IPS-18c (cell line): Measurements from ENCODE around the gene H2BK1.
A peak's percentile ranks its signal among the peaks of the same experiment; 100 is the strongest.

Experiments
- H3K4me3 ChIP-seq: 2 replicates; pipeline ENCODE4 v1.7.0; 2013; ENCODE audit warnings: low read depth, mild to moderate bottlenecking, low read length, moderate library complexity; ENCODE audit not compliant: insufficient read depth
- H3K9me3 ChIP-seq: one replicate; pipeline ENCODE4 v1.6.1; 2013; ENCODE audit warnings: mild to moderate bottlenecking, low read length, moderate library complexity; ENCODE audit not compliant: control insufficient read depth, insufficient read depth

H2BK1 gene

DNA sequence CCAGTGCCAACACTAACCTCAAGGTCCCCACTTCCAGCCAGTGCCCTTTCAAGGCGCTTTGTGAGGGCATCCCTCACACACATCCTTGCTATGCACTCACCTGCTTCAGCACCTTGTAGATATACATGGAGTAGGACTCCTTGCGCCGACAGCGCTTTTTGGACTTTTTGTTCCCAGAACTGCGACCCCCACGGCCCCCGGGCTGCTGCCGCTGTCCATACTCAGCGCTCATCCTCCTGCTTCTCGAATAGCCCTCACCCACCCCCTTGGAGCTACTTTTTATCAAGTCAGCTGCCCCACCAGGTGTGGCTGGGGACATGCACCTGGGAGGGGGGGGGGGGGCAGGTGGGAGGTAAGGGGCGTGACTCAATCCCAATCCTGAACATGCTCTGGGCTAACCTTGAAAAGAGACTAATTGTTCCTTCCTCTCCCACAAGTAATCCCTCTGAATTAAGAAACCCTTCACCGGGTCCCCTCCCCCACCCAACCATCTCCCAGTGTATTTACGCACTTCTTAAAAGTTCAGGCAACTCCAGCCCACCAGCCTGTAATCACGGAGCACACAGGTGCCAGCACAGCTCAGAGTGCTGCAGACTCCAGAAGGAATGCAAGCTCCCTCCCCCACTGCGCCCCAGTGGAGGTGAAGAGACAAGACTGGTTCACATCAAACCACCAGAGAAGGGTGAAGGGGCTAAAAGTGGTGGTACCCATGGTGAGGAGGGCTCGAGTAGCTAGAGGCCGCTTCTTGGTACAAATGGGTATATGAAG is at the start of gene H2BK1:
Gene H2BK1 (minus strand): TSS at position 402 of the 768 bp plus-strand sequence. CDS start 170 bp downstream, at position 232.
- H3K9me3 ChIP-seq: no peaks in the 10 kb centered on the region

DNA sequence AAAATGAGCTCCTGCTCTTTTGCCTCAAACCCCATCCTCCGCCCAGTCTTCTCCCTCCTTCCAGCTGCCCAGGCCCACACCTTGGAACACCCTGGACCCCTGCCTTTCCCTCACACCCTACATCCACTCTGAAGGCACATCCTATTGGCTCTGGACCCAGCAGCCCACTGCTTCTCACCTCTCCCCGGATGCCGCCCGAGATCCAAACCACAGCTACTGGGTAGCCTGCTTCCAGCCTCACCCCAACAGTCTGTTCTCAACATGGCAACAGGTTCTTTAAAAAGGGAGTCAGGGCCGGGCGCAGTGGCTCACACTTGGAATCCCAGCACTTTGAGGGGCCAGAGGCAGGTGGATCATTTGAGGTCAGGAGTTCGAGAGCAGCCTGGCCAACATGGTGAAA is 47.7 kb upstream of the H2BK1 start:
- peaks cover 2% of the 10 kb centered on the region for H3K9me3 ChIP-seq
- H3K4me3 ChIP-seq: no peak overlapping the region

More for the DNA sequence above, at the start of gene H2BK1:
- no peak within 1 kb of the TSS for H3K4me3 ChIP-seq

DNA sequence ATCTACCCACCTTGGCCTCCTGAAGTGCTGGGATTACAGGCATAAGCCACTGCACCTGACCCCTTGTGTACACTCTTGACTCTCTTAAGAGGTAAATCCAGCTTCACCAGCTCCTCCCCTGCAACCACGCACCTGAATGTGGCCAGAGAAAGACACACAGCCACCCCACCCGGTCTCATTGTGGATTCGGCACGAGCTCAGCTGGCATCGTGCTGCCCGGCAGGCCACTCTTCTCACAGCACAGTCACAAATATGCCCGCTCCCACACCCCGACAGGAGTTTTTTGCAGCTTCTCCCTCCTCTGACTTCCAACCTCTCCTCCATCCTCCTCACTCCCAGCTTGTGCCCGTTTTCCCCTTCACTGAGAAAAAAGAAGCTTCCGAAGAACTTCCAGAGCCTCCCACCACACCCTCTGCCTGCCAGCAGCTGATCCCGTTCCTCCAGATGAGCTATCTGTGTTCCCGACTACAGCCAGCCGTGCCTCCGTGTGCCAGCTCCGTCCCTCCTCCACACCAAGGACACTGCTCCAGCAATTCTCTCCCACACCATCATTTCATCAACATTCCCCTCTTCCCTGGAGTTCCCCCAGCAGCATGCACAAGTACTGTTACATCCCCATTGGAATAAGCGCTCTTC is 46.2 kb upstream of the H2BK1 start:
- peaks cover 2% of the 10 kb centered on the region for H3K9me3 ChIP-seq
- no peak overlapping the region for H3K4me3 ChIP-seq

DNA sequence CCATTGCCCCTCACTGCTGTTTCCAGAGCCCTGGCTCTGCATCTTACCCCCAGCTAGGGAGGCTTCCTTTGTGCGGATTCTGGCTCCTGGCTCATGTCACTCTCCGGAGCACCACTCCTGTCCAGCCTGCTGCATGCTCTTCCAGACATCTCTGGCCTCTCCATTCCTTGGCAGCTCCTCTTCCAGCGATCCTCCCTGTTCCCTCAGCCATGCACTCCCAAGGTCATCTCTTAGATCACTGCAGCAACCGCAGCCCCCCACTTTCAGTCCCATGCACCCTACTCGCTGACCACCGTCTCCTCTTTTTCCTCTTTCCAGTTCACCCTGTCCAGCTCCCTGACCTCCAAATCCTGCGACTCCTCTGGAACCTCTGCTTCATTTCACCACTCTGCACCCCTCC is 45.1 kb upstream of the H2BK1 start:
- no peak overlapping the region for H3K4me3 ChIP-seq
- H3K9me3 ChIP-seq: peaks cover 2% of the 10 kb centered on the region

DNA sequence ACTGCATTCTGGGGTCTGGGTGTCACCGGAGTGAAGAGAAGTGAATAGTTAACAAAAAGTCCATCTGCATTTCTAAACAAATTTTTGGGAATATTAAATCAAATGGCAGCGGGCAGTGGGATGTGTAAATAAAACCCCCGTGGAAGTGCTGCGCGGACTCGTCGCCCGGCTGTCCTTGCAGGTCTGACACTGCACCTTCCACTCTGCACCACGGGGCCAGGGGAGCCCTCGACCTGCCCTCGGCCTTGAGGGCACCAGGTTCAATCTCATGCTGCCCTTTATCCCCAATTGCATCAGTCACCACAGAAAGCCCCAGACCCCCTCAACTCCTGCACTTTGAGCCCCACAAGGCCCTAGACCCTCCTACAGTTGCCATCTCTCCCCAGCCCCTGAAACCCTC is 44.6 kb upstream of the H2BK1 start:
- Histone ChIP-seq H3K4me3 (no peak overlapping the region), H3K9me3 (peaks cover 2% of the 10 kb centered on the region)

DNA sequence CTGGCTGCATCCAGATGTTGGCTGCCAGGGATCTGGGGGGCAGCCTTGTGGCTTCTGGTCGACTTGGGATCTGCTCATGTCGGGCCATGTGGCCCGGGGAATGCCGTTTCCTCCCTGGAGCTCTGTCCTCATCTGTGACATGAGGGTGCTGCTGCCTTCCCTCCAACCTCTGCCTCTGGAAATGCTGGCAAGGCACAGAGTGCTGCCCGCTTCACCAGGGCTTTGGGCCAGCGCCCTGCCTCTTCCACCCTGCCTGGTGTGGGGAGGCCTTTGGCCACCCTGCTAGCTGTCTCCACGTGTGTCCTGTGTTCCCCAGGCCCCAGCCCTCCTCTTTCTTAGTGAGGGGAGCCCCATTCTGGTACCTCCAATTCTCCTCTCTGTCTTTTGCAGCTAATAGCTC is 44.0 kb upstream of the H2BK1 start:
- peaks cover 2% of the 10 kb centered on the region for H3K9me3 ChIP-seq
- H3K4me3 ChIP-seq: no peak overlapping the region

DNA sequence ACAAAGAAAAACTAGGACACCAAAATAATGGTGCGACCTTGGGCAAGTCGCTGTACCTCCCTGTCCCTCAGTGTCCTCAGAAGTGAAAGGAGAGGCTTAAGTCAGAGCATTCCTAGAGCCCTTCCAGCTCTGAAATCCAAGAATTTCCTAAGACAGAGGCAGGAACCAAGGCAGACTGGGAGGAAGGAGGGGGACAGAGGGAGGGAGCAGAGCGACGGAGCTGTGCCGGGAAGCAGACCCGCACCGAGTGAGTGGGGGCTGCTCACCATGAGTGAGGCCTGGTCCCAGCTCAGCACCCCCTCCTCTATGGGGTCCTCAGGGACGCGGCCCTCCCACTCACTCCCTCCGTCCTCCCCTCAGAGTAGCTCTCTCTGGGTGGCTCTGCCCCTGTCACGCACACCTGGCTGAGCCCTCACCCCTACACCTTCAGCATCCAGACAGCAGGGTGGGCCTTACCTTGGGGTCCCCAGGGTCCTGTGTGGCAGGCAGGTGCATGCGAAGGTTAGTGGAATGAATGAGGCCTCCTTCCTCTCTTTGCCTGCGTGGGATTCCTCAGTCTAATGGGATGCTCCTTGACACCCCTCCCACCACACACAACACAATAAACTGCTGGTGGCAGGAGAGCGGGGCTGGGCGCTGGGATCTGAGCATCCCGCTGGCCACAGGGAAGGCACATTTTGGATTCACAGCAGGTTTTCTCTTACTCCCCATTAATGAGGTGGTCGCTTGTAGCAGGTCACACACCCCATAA is 42.8 kb upstream of the H2BK1 start:
- Histone ChIP-seq H3K4me3 (peak overlapping the region; percentile 77; the same call in 1 of the 2 replicates), H3K9me3 (peaks cover 2% of the 10 kb centered on the region)

DNA sequence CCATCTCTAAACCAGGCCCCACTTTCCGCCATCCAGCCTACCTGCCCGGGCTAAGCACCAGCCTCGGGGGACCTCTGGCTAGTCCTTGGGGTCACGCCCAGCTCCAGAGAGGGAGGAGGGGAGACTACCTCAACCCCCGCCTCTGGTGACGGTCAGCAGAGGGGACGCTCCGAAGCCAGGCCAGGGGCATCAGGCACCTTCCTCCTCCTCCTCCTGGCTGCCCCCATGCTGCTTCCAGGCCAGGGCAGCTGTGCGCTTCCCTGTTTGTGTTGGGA is 42.2 kb upstream of the H2BK1 start:
- H3K4me3 ChIP-seq: peak overlapping the region; percentile 77; the same call in 1 of the 2 replicates
- peaks cover 2% of the 10 kb centered on the region for H3K9me3 ChIP-seq

DNA sequence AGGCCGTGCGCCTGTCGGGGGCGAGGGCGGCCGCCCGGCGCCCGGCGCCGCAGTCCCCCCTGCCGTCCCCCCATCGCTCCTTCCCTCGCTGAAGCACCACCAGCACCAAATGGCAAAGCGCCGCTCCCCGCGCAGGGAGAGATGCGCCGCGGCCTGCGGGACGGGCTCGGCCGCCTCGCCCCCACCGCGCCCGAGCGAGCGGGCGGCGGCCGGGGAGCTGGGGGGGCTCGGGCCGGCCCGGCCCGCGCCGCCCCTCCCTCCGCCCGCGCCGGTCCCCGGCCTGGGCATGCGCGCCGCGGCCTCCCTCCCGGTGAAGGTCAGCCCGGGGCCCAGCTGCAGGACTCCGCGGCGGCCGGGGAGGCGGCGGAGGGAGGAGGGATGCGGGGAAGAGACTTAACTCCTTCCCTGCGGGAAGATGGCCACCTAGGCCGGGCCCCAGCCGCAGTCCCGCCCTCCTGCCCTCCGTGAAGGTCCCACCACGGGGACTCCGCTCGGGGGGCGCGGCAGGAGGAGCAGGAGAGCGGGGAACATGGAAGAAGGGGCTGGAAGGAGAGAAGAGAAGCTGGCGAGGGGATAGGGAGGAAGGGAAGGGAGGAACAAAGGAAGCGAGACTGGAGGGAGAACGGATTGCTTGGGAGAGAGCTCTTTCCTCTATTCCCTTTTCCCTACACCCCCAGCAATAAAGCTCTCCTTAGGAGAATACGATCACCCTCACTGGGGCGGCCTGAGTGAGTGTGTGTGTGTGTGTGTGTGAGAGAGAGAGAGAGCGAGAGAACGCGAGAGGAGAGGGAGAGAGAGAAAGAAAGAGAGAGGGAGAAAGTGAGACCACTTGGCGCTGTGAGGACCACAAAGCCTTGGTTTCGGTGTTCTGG is 41.6 kb upstream of the H2BK1 start:
- Histone ChIP-seq H3K4me3 (peak overlapping the region; percentile 77), H3K9me3 (peaks cover 2% of the 10 kb centered on the region)

DNA sequence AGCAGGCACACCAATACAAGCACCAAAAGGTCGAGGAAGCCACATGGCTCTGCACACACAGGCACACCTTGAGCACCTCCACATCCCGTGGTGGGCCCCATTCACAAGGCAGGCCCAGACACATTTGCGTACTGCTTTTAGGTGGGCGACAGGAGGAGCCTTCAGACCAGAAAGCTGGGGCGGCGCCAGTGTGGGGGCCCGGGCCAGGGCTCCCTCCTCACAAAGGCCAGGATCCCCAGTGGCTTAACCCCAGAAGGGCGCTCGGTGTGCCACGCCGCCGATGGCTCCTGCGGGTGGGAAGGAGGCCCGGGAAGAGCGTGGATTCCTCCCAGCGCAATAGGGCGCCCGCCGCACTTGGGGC is 41.0 kb upstream of the H2BK1 start:
- H3K4me3 ChIP-seq: peak overlapping the region; percentile 55
- H3K9me3 ChIP-seq: no peaks in the 10 kb centered on the region

DNA sequence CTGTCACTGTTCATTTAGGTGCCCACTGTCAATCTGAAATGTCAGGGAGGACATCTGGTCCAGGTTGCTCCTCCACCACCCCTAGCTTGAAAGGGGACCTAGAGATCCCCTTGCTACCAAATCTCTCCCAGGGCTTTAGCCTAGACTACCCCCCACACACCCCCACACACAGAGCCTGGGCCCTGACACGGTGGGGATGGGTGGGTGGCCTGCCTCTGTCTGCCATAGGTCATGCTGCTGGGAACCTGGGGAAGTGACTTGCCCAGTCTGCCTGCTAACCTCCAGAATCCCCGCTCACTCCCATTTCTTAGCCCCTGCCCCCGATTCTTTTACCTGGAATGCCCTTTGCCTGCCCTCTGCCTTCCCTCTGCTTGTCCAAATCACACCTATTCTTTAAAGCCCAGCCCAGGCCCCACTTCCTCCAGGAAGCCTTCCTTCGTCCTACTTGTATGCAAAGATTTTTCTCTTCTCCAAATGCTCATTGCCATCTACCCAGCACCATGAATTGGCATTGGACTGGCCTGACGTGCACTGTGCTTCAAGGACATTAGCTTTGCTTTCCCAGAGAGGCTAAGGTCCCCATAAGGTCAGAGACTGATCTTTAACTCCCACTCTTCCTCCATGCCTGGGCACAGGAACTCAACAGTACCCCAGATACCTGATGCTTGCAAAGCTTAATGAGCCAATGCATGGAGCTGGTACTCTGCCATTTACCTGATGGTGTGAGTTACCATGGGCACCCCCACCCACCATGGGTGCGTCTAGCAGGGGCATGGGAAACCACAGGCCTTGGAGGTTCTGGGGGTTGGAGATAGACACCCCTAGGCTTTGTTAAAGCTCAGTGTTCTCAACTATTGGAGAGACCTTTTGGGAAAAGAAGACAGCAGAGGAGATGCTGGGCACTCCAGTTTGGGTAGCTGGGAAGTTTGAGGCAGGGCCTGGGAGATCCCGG is 40.2 kb upstream of the H2BK1 start:
- Histone ChIP-seq H3K9me3 (no peaks in the 10 kb centered on the region), H3K4me3 (no peak overlapping the region; the same call in 1 of the 2 replicates)

DNA sequence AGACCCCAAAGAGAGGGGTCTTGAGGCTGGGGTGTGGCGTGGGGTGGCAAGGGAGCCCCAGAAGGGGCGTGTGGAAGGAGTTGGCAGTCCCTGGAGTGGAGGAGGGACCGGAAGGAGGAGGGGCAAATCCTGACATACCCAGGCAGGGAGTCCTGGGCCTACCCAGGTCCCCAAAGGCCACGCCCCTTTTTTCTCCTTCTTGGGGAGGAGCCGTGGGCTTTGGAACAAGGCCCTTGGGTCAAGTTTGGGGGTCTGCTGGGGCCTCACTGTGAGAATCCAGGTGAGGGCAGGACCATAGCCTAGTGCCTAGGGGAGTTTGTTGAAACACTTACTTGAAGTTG is 39.4 kb upstream of the H2BK1 start:
- Histone ChIP-seq H3K9me3 (no peaks in the 10 kb centered on the region), H3K4me3 (no peak overlapping the region; the same call in none of the 2 replicates)

DNA sequence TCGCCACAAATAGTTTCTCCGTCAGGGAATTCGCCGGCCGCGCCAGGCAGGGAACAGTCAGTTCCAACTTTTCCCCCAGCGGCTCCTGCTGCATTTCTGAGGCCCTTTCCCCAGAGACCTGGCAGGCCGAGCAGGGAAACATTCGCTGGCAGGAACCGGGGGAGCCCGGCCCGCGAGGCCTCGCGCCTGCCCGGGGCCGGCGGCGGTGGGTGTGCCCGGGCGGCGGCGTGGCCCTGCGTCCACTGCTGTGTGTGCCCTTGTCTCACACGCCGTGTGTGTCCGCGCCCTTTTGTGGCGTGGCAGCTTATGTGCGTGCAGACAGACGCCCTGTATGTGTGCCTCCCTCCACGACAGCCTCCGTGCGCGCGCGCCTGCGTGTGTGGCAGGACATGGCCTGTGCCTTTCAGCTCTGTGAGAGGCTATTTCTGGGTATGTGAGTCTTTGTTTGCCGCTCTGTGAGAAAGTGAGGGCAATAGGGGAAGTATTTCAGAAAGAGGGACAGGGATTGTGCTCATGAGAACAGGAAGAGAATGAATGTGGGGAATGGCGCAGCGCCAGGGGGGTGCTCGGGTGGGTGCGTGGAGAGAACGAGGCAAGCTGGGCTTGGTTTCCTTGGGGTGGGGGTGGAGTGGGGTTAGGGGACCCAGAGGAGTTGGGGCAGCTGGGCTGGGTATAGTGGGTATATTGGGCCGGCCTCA is 38.9 kb upstream of the H2BK1 start:
- H3K4me3 ChIP-seq: peak overlapping the region; percentile 43
- H3K9me3 ChIP-seq: no peaks in the 10 kb centered on the region

DNA sequence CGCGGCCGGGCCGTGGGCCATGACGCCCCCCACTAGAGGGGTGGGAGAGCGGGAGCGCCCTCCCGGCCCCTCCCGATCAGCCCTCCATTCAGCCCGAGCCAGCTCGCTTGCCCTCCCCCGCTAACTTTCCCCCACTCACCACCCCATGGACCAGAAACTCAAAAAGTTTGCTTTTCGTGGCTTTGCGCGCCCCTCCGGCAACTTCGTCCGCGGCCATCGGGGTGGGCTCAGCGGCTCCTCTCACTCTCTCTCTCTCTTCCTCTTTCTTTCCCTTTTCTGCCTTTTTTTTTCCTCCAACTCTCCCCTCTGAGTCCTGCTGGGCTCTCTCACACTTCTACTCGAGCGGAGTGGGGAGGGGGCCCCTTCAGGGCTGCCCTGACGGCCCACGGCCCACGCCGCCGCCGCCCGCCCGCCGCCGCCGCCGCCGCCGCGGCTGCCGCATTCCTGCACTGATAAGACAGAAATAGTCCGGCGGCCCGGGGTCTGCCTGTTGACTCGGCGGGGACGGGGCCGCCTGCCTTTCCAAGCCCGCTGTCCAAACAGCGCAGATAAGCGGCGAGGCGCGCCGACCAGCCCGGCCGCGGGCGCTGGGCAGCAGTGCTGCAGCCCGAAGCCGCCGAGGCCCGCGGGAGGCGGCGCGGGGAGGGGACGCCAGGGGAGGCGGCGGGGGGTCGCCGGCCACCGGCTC is 38.2 kb upstream of the H2BK1 start, which contains the start of gene SMARCD3:
Gene SMARCD3 (minus strand): TSS at position 349 of the 688 bp plus-strand sequence. CDS start 132 bp downstream, at position 217.
- H3K4me3 ChIP-seq: peak within 1 kb of the TSS; percentile 63

DNA sequence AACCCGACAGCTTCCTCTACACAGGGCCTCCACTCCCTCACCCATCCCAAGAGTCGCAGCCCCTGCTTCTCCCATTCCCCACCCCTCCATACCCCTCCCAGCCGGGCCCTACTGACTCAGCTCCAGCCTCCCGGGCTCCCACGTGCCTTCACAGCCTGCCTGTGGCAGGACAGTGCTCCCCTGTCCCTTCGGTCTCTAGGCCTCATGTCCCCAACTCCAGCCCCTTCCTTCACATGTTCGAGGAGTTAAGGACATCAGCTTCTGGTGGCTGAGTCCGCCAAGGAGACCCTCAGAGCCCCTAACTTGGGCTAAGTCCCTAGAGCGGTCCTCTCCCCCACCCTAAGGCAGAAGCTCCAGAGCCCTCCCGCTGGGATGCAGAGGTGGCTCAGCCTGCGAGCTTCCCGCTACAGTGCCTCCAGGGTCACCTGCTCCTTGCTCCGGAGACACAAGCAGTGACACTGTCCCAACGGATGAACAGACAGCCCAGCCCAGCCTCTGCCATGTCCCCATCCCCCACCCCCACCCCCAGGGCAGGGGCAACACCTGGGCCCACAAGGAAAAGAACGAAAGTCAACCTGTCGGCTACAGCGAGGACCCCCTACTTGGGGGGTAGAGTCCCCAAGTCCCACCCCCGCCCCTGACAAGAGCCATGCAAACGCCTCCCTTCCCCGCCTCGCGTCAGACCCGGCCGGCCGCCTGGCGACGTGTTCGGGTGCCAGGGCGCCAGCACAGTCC is 37.5 kb upstream of the H2BK1 start:
- H3K9me3 ChIP-seq: no peaks in the 10 kb centered on the region
- H3K4me3 ChIP-seq: peak overlapping the region; percentile 63

More for the DNA sequence above, 38.2 kb upstream of the H2BK1 start, which contains the start of gene SMARCD3:
- H3K9me3 ChIP-seq: no peaks in the 10 kb centered on the region
